ENCODE measurements around the gene CAMKMT.

Gene CAMKMT

DNA sequence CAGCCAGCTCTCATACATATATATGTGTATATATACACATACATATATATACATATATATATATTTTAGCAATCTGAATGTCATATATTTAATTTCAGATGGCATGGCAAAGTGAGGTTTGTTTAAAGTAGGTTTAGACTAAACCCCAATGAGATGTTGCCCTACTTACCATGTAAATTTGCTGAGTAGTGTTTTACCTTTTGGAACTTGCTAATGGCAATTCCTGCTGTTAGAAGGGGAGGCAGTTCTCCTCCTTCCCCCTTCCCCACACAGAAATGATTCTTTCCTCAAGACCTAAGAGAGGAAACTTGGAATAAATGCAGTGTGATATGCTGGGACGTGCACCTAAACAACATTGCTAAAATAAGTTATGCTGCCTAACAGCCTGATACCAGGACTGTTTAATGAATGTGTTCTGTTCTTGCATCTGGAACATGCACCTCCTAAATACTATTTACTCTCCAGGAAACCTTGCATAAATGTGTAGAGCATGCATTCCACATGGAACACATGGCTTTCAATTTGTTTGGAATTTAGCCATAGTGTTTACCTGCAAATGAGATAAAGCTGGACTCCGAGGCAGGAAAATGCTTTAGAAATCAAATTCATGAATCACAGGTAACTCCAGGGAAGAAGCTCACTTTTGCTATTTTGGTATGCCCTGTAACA, 326.8 kb downstream of the CAMKMT start:
- DNase-seq (ENCODE audit: low read depth, low spot score): no peak

DNA sequence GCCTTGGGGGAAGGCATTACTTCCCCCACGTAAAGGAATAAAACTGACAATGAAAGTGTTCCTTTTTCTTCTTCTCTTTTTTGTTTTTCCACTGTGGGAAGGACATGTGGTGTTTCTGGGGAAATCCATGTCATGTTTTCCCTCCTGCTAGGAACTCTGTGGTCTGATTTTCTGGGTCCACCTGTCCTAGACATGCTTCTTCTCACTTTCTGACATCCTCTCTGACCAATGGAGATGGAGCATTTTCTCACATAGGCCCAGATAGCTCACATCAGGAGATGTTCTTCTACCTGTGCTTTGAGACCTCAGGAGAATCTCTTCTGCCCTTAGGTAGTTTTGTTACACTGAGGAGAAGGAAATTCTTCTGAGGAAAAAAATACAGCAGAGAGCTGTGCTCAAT, 327.8 kb downstream of the CAMKMT start:
- DNase-seq (ENCODE audit: low read depth, low spot score): no peak

DNA sequence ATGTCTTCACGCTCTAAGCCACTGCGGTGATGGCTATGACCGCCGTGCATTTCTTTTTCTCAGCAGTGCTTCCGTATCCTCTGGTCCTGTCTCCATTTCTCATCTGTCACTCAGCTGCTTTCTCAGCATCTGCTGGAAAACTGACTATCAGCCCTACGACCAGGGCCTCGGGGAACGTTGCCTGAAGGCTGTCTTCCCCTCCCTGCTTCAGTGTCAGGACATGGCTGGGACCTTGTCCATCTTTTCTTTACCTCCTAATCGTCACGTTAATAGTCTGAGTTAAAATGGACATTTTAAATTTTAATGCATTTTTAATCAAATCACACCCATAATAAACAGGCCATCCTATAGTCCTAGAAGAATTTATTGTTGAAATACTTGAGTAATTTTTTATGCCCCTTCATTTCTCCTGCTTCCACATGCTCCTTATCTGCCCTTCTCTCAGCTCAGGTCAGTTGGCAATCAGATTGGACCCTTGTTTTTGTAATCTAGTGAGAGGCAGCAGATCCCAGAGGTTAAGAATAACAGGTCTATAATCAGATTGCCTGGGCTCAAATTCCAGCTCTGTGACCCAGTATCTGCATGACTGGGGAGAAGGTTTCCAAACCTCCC, 329.5 kb downstream of the CAMKMT start:
- no peak for DNase-seq (ENCODE audit: low read depth, low spot score)

DNA sequence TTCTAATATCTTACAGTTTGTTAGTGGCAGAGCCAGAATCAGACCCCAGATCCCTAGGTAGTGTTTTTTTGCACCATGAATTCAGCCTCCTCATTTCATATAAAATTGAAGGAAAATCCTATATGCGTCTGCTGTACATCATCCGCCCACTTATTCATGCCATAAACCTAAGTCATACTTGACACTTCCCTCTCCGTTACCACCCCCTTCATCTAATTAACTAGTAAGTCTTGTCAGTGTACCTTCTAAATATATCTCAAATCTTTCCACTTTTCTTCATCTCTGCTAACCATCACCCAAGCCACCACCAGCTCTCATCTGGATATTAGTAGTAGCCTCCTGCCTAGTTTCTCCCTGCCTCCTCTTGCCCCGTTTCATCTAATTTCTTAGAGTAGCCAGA, 331.1 kb downstream of the CAMKMT start:
- no peak for DNase-seq (ENCODE audit: low read depth, low spot score)

DNA sequence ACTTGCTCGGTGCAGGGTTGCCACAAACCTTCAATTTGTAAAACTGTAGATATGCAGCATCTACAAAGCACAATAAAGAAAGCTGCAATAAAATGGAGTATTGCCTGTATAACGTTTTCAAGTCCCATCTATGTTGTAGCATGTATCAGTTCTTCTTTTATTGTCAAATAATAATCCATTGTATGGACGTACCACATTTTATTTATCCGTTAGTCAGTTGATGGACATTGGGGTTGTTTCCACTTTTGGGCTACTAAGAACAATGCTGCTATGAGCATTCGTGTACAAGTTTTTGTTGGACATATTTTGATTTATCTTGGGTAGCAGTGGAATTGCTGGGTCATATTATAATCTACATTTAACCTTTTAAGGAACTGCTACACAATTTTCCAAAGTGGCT, 339.1 kb downstream of the CAMKMT start:
- DNase-seq (ENCODE audit: low read depth, low spot score): no peak

DNA sequence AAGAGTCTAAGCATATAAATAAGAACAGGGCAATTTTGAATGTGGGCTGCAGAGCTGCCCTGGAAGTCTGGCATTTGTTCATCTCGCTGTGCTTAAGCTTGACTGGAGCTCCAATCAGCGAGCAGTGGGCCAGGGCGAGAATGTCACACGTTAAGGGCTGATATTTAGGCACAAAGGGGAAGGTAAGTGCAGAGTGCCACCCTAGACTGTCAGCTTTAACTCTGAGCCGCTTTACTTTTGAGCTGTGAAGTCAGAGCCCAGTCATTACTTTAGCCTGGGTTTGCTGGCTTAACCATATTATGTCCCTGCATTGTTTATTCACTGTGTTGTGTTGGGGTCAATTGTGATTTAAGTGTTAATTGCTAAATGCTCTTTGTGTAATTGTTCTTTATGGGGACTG, 343.6 kb downstream of the CAMKMT start:
- DNase-seq (ENCODE audit: low read depth, low spot score): no peak

DNA sequence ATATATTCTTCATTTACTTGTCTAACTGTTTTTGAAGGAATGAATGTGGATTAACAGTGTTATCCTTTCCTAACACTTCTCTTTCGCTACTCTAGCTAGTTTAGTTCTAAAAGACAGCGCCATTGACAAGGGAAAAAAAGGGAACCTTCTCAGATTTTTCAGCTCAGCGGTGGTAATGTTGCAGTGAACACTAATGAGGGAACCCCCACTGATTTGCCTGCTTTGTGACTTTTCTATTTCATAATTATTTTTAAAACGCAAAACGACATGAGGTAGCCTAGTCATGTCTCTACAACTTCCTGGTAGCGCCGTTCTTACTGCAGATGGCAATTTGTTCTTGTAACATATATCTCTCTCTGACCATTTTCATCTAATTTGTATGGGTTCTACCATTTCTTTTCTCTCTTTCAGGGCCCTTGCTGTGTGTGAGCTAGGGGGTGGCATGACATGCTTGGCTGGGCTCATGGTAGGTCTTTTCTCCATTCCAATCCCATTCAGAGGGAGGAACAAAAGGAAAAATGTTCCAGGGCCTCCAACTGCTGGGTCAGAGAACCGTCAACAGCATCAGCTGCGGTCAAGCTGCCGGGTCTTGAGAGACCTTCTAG, 344.2 kb downstream of the CAMKMT start:
- no peak for DNase-seq (ENCODE audit: low read depth, low spot score)

DNA sequence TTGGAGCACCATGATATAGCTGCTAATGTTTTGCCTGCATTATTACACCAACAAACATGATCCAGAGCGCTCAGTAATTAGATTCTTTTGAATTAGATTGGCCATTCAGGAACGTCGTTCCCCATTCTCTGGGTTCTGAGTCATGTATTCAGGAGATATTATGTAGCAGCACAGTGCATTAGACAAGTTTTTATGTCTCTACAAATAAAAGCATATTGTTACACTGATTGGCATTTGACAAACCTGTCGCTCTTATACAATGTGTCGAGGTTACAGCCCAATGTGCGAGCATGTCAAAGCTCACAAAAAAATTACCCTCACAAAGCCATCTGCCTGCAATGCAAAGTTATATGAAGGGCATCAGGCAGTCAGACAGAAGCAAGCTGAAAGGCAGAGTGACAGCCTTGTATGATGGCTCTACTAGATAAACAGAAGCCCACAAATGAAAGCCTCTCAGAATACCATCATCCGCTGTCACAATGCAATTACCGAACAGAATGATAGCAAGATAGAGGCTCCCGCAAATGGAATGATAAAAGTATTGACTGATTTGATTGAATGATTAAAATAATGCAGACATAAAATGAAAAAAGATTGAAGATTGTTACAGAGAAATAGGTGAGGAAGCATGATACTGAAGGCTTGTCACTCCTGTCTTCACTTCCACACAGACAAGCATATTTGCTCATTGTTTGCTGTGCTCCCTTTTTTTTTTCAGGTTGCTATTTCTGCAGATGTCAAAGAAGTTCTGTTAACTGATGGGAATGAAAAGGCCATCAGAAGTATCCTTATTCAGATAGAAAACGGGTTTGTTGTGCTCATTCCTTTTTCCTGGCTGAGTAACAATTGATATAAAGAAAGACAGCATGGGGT, 345.2 kb downstream of the CAMKMT start:
- DNase-seq (ENCODE audit: low read depth, low spot score): no peak

DNA sequence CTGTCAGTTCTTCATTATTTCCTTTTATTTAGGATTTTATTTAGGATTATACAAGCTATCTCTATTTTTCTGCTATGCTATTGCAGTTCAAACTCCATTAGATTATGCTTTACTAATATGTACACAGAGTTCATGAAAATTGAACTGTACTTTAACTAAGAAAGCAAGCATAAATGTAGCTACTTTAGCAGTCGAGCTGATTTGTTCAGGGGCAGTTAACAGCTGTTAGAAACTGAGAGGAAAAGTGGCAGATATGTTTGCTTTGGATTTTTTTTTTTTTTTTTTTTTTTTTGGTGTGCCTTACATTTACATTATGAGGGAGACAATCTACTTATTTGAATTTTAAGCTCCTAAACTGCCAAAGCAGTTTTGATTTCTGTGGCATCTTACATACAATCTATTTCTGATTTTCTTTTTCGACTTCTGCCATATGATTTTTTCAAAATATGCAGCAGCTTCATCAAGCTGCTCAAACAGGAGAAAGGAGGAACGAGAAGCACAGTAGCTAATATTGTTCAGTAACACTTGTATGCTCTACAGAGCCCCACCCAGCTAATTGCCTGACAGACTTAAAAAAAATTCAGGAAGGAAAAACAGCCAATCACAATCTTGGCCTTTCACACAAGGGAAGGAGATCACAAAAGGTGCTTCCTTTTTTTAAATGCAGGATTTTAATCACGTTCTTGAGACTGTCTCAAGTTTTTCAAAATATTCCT, 346.4 kb downstream of the CAMKMT start:
- no peak for DNase-seq (ENCODE audit: low read depth, low spot score)

DNA sequence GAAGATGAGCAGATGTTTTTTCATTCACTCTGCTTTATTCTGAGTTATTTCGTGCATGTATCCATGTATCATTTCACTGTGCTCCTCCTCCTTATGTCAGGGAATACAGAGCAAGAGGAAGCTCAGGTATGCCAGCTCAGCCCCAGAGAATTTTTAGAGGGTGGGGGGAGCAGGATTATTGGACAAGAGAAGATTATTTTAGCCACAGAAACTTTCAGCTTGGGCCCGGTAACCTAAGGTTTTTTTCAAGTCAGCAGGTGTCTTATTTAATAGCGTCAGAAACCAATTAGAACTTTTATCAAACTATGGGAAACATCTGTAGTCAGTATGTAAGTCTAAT, 346.9 kb downstream of the CAMKMT start:
- DNase-seq (ENCODE audit: low read depth, low spot score): no peak

DNA sequence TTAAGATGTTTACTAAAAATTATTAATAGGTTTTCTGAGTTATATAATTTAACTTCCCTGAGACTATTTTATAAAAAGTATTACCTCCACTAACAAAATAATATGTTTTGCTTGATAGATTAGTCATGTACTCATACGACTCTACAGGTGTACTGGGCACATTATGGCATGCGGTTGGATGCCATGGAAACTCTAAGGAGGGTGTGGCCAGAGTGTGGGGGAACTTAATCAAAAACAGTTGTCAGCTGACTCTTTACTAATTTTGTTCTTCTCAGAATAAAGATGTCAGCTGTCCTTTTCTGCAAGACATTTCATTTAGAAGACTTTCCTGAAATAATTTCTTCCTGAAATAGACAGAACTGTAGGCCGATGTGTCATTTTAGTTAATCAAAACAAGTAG, 351.4 kb downstream of the CAMKMT start:
- no peak for DNase-seq (ENCODE audit: low read depth, low spot score)

DNA sequence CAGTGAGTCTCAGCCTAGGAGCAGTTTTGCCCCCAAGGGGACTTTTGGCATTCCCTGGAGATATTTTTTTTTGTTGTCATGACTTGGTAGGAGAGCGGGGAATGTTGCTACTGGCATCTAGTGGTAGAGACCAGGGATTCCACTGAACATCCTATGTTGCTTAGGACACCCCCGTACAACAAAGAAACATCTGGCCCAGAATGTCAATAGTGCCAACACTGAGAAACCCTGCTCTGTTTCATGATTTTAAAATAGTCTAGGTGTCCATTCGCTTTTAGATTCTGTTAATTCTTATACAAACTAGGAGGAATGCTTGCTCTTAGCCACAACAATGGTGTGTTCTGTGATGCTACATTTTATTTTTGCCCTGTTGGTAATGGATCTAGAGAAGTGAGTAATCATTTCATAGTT, 353.9 kb downstream of the CAMKMT start:
- no peak for DNase-seq (ENCODE audit: low read depth, low spot score)

DNA sequence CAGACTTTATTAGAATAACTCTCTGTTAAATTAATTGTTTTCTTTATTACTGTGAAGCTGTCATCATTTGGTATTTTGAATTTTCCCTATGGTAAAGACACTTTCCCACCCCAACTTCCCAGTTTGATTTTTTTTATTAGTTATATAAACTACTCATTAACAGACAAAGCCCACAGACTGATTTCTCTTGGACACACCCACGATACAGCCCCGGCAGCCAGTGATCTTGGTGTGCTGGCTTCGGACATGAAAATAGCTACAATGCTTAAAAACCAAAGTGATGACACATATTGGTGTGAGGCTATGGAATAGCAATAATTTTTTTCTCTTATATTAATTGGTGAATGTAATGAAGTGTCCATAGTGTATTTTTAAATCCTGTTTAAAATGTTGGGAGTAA, 354.4 kb downstream of the CAMKMT start:
- DNase-seq (ENCODE audit: low read depth, low spot score): no peak

DNA sequence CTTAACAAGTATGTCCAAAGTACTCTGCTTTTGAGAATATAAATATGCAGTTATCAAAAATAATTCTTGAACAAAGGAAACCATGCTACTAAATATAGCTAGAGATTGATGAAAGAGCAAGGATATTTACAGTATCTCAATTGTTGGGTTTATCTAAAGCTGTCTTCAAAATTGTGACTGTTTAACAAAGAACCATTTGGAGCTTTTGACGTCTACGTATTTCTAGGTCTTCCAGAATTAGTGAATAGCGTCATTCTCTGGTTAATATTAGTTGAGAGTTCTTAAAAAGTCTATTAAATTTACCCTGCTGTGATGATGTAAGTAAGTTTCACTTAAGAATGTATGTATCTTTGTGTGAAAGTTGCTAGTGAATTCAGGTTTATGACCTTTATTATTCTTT, 356.7 kb downstream of the CAMKMT start:
- DNase-seq (ENCODE audit: low read depth, low spot score): no peak

DNA sequence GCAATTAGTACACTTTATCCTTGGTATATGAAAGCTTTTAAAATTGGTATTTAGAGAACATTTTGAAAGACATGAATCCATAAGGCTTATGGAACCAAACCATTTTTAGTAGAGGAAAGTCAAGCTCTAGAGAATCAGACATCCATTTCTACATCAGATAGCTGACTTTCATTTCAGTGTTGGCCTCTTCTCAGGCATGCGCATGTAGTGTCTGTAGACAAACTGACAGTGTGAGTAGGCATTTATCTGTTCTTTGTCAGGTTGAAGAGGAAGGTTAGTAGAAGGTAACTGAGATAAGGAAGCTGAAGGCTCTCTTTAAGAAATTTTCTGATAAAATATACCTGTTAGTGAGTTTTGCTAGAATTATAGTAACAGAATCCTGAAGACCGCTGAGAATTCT, 357.8 kb downstream of the CAMKMT start:
- DNase-seq (ENCODE audit: low read depth, low spot score): no peak

DNA sequence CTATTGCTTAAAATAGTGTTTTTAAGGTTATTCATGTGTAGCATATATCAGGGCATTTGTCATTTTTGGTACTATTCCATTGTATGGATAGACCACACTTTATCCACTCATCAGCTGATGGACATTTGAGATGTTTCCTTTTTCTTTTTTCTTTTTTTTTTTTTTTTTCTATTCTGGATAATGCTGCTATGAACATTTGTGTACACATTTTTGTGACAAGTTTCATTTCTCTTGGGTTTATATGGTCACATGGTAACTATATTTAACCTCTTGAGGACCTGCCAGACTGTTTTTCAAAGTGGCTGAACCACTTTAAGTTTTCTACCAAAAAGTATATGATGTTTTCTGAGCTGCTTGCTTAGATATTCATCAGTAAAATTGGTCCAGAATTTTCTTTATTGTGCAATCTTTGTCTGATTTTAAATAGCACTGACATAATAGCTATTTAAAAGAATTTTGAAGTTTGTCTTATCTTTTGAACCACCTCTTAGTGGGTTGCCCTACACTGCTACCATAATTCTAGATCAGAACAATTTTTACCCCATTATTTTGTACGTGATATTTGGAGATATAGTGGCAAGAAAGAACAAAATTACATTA, 360.4 kb downstream of the CAMKMT start:
- no peak for DNase-seq (ENCODE audit: low read depth, low spot score)

DNA sequence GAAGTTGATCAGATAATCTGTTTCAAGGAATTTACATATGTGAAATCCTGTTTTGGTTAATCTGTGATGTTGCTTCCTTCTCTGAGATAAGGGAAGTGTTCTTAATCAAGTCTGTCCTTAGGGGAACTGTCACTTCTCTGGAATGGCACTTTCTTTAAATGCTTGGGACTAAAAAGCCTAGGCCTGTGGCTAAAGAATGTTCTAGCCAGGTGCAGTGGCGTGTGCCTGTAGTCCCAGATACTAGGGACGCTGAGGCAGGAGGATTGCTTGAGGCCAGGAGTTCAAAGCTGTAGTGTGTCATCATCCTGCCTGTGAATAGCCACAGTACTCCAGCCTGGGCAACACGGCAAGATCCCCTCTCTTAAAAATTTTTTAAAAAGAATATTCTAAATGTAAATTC, 362.2 kb downstream of the CAMKMT start:
- no peak for DNase-seq (ENCODE audit: low read depth, low spot score)

DNA sequence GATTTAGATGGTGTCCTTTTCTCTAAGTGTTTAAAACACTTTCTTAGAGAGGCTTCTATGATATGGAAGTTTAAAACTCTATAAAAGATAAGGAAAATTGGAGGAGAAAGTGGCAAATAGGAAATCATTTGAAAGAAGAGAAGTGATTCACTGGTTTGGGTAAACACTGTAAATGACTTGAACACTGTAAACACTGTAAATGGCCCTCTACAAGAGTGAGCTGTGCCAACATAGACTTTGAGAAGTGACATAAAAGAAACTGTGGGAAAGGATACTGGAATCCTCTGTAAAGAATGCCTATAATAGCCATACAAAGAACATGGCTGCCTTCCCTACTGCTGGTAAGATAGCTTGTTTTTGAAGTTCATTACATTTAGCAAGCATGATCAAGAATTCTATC, 368.8 kb downstream of the CAMKMT start:
- DNase-seq (ENCODE audit: low read depth, low spot score): no peak

DNA sequence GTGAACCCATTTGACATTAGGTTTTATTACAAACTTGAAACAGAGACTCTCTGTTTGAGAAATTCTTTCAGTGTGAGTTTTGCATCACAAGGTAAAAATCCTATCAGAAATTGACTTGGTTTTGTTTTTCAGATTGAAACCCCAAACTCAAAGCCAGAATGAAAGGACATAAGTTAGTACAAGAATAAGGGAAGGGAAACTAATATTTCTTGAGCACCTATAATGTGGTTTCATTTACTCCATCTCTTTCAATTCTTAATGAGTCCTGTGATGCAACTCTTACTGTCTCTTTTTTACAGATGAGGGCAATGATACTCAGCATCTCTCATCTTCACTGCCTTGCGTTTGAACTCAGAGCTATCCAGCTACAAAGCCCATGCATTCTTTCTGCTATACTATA, 369.8 kb downstream of the CAMKMT start:
- no peak for DNase-seq (ENCODE audit: low read depth, low spot score)

DNA sequence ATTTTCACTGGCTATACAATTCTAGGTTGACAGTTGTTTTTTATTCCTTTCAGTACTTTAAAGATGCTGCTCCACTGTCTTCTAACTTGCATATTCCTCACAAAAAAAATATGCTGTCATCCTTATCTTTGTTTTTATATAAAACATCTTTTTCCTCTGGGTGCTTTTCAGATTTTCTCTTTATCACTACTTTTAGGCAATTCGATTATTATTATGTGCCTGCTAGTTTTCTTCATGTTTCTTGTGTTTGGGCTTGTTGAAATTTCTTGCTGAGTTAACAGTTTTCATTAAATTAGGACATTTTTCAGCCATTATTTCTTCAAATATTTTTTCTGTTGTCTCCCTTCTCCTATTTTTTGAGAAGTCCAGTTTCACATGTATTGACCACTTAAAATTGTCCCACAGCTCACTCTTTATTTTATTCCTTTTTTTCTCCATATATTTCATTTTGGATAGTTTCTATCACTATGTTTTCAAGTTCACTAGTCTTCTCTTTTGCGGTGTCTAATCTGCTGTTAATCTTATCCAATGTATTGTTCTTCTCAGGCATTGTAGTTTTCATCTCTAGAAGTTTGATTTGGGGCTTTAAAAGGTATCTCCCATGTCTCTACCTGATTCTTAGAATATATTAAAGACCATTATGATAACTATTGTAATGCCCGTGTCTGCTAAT, 374.7 kb downstream of the CAMKMT start:
- no peak for DNase-seq (ENCODE audit: low read depth, low spot score)

DNA sequence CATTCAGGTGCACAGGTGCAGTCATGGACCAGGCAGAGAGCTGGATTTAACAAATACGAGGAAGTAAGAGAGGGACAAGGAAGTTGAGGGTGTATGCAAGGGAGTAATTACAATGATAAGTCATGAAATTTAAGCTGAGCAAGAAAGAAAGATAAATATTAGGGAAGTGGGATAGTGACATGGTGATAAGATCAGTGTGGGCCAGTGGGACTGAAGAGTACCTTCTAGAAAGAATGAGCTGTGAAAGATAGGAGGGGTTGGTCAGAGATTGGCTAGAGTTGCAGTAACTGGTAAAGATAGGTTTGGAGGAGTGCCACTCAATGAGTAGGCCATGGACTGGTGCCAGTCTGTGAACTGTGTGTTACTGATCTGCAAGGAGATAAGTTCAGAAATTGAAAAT, 378.9 kb downstream of the CAMKMT start:
- DNase-seq (ENCODE audit: low read depth, low spot score): no peak
